NCI-H2227 treated with DMSO at 0.1 percent for 48 hours (cell line): ENCODE data around the gene F10.

Experiments used
- DNase-seq: peaks from one replicate; lab custom pipeline; 2025; lab: John Stamatoyannopoulos, UW

Gene F10

DNA sequence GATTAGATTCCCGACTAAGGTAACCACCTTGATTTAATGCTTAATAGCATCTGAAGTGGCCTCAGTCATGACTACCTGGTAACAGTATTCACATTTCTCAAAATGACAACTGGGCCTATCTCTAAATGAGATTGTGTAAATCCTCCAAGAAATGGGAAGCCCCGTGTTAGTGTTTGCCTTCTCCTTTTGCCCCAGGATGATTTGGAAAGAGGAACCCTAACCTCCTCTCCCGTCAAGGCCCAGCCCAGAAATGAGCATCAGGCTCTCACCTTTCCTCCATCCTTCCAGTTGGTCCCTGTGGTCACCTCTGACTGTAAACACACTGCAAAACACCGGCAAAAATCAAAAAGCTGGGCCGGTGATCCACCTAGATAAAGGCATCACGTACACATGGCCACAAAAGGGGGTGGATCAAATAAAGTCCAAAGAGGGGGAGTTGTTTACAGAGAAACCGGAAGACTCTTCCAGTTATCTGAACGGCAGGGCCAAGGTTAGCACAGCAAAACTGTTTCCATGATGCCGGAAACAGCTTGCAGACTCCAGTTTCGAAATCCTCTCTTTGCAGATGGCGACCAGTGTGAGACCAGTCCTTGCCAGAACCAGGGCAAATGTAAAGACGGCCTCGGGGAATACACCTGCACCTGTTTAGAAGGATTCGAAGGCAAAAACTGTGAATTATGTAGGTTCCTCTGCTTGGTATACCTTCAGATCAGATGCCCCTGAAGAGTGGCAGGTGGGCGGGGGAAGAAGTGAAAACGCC, 16.4 kb downstream of the F10 start:
- DNase-seq = no peak

DNA sequence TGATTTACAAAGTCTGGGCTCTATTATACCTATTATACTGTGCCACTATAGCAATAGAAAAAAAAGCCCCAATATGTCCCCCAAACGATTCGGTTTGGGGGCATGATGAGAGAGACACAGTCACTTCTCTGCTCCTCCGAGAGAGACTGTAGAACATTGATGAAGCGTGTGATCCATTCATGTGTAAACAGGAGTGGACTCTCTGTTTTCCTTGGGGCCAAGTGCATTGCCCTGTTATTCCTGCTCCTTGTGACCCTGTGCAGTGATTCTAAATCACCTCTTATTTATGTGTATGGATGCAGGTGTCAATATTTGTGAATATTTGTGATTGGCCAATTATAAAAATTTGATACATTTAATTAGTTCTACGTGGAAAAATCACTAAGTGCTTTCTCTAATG, 17.0 kb downstream of the F10 start:
- no peak for DNase-seq

DNA sequence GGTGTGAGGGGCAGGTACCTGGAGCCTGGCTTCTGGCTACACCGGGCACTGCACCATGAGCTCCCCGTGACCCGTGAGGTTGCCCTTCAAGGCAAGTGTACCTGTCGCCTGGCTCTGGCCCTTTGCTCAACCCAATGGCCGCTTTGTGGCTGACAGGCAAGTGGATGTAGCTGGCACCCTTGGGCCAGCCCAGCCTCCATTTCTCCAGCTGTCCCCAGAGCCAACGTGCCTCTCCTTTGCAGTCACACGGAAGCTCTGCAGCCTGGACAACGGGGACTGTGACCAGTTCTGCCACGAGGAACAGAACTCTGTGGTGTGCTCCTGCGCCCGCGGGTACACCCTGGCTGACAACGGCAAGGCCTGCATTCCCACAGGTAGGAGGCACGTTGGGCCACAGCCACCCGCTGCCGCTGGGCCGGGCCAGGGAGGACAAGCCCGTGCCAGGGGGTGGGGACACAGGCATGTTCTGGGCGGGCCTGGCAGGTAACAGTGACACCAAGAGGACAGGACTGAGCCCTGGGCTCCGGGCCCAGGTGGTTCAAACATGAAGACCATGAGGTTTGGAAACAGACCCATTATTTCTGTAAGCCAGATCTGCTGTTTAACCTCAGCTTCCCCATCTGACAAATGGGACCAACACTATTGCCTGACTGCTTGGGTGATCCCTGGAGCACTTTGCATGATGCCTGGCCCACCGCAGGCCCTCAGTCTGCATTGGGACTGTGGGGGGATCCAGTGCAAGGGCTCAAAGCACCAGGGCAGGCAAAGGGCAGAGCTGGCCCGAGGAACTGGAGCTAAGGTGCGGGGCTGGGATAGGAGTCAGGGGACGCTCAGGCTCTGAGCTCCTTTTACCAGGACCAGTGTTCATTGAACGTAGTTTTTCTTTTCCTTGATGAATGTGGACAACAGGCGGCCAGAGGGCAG, 18.3 kb downstream of the F10 start:
- DNase-seq = no peak

DNA sequence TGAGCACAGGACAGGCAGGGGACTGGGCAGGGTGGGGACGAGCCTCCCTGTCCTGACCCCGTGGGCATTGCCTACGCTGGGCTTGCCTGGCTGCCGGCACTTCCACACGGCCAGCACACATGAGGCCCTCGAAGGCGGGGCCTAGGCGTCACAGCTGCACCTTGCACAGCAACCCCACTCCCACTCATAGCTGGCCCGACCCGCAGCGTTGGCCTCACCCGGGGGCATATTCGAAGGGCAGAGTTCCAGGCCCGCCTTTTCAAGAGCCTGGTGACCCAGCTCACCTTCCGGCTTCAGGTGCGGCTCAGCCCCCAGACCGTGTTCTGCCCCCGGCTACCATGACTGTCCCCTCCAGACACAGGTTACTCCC, 19.0 kb downstream of the F10 start:
- DNase-seq = no peak

DNA sequence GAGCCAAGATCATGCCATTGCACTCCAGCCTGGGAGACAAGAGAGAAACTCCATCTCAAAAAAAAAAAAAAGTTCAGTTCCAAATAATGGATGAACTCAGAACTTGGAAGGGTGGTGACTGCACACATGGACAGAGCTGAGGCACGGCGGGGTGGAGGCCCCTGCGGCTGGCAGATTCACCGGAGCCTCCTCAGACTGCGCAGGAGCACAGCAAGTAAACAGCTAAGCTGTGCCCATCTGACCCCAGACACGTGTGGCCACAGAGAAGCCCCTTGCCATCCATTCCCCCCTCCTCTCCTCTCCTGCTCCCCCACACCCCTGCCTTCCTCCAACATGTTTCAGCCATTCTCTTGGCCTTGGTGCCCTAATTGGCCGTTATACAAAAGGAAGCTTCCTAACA, 20.3 kb downstream of the F10 start:
- DNase-seq = no peak

DNA sequence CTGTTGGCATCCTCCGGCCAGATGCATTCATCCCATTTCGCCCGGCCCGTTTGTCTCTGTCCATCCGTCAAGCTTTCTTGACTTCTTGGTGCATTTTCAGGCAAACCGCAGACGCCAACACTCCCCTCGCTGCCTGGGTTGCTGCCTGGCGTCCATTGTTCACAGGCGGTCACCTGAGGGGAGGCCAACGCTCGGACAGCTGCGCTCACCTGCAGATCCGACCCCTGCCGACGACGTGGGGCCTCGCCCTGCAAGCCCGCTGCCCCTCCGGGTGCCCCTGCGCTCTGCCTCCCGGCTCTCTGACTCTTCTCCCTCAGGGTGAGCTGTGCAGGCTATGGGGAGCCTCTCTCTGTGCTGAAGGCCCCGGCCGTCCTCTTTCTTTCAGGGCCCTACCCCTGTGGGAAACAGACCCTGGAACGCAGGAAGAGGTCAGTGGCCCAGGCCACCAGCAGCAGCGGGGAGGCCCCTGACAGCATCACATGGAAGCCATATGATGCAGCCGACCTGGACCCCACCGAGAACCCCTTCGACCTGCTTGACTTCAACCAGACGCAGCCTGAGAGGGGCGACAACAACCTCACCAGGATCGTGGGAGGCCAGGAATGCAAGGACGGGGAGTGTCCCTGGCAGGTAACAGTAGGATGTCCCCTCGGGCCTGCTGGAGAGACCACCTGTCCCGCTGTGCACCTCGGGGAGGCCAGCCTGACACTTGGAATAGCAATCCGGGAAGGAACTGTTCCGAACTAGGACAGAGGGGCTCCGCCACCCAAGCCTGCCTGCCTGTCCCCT, 21.1 kb downstream of the F10 start:
- no peak for DNase-seq

DNA sequence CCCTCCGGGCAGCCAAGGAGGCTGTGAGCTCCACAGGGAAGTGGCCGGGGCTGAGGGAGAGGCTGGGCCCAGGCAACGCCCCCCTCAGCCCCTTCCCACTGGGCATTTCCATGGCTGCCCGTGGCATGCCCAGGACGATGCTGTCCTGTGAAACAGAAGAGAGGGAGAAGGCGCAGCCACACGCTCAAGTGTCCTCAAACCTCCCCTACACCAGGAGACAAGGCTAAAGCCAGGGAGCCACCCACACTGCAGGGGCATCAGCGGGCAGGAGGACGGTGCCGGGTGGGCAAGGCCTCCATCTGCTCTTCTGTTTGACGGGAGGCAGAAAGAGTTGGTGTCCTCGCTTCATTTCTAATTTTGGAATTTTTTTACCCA, 21.6 kb downstream of the F10 start:
- no peak for DNase-seq

DNA sequence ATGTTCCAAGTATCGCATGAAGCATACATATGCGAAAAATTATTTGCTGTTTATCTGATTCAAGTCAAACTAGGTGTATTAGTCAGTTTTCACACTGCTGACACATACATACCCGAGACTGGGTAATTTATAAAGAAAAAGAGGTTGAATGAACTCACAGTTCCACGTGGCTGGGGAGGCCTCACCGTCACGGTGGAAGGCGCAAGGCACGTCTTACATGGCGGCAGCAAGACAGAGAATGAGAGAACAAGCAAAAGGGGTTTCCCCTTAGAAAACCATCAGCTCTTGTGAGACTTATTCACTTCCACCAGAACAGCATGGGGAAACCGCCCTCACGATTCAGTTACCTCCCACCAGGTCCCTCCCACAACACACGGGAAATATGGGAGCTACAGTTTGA, 22.9 kb downstream of the F10 start:
- DNase-seq = no peak

DNA sequence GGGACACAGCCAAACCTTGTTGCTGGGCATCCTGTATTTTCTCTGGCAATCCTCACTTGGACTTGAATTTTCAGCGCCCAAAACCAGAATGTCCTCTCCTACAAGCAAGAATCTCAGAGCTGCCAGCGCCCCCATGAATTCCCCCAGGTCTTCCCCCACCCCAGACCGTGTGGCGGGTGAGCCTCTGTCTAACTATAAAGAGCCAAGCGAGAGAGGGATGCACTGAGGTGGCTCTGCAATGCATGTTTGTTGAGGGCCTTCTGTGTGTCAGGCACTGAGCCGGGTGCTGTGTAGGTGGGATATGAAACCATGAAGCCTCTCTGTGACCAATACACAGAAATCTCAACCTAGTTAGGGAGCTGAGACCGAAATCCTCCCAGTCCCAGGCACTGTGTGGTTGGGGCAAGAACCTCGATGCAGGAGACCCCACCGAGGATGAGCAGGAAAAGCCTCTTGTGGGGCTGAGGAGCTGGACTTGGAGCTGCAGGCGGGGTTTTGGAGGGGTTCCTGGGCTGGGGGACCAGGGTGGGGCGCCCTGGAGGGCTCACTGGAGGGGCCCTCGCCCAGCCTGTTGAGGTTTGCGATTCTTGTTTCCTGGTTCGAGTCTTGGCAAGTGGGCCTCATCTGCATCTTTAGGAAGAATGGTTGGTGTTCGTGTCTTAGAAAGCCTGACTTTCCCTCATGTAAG, 23.5 kb downstream of the F10 start:
- DNase-seq = no peak

DNA sequence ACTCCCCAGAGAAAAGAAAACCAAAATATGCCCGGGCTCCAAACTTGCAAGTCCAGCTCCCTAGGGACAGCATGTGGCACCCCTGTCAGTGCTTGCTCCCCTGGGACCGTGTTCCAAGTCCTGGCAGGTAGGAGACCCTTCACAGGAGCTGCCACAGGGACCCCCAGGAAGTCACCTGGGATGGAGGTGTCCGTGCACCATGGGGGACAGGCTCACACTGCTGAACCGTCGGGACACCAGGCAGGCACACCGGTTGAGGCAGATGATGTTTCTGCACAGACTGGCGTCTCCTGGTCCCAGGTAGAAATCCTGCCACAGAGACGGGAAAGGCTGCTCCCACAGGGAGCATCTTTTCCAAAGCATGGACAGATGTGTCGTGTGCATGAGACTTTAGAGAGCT, 24.2 kb downstream of the F10 start:
- no peak for DNase-seq

DNA sequence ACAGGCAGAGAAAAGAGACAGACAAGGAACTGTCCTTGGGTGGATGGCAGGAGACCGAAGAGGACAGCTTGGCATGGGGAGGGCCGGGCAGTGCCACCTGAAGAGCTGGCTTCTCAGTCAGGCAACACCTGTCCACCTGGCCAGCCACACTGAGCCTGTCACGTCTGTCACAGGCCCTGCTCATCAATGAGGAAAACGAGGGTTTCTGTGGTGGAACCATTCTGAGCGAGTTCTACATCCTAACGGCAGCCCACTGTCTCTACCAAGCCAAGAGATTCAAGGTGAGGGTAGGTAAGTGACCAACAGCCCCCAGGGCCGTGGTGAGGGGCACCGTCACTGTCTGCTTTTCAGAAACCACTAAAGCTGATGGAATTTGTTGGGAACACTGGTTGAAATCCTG, 24.6 kb downstream of the F10 start:
- no peak for DNase-seq

DNA sequence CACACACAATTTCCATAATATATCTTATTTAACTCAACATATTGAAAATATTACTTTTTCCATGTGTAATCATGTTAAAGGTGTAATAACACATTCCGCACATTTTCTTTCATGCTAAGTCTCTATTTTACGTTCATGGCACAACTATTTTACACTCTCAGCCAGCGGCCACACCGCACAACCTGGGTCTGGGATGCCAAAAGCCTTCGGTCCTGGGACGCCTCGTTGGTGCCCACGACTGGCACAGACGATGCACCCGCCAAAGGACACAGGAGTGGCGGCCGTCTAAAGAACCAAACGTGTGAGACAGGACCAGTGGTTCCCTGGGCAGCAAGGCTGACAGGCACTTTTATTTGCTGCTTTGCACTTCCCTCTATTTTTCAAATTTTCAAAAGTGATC, 25.8 kb downstream of the F10 start:
- DNase-seq = no peak

DNA sequence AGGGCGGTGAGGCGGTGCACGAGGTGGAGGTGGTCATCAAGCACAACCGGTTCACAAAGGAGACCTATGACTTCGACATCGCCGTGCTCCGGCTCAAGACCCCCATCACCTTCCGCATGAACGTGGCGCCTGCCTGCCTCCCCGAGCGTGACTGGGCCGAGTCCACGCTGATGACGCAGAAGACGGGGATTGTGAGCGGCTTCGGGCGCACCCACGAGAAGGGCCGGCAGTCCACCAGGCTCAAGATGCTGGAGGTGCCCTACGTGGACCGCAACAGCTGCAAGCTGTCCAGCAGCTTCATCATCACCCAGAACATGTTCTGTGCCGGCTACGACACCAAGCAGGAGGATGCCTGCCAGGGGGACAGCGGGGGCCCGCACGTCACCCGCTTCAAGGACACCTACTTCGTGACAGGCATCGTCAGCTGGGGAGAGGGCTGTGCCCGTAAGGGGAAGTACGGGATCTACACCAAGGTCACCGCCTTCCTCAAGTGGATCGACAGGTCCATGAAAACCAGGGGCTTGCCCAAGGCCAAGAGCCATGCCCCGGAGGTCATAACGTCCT, 26.4 kb downstream of the F10 start:
- DNase-seq = no peak

DNA sequence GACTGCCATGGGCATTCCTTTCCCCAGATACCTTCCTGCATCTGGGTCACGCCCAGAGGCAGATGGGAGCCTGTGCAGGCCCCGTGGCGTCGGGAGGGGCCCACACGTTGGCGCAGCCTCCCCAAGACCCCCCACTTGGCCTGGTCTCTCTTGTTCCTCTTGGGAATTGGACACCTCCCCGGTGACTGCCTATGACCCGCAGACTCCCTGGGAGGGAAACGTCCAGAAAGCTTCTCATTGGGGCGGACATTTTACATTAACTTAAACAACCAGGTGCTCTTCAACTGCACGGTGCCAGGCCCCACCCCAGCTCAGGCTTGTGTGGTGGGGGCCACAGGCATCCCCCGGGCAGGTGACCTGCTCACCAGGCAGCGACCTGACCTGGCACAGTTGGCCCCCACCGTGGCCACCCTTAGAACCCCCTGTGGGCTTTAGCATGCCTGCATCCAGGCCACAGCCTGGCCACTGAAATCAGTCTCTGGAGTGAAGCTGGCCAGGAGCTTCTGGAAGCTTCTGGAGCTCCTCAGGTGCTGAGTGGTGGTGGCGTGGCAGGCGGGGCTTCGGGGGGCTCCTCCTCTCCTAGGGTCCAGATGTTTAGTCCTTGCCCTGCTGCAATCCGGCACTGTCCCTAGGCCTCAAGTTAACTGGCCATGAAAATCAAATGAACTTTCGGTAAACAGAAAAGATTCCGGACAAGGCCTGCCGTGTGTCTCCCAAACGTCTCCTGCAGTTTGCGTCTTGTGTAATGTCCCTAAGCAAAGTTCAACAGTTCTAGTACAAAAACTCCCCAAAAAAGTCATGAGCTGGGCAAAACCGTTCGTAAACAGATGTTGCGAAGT, 27.3 kb downstream of the F10 start:
- no peak for DNase-seq

DNA sequence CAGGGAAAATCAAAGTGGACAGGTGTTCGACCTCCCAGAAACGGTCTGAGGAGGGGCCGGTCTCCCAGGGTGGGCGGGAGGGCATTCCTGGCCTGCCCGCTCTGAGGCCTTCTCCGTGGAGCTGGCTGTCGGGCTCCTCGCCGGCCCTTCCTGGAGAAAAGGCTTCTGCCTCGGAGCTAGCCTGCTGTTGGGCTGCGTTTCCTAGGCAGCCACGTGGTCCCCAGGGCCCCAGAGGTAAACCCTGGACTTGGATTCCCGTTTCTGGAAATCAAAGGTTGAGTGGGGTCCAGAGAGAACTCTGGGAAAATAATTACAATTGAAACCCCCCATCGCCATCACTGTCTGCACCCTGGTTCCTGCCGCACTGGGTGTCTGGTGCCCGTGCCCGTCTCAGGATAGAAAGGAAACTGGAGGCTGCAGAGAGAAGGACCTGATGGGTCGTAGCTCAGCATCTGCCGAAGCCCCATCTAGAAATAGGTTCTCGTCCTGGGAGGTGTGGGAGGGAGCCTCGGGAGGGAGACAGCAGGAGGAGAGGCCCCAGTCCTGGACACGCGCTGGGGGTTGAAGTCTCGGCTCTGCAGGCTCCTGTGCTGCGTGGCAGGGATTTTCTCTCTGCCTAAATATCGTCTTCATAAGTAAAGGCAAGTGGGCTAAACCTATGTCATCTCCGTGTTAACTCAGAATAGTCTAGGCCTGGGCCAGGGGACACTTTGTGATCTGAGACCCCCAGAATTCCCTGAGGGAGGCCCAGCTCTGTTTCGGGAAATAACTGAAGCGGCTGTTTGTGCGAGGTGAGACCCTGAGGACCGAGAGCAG, 28.2 kb downstream of the F10 start:
- no peak for DNase-seq

DNA sequence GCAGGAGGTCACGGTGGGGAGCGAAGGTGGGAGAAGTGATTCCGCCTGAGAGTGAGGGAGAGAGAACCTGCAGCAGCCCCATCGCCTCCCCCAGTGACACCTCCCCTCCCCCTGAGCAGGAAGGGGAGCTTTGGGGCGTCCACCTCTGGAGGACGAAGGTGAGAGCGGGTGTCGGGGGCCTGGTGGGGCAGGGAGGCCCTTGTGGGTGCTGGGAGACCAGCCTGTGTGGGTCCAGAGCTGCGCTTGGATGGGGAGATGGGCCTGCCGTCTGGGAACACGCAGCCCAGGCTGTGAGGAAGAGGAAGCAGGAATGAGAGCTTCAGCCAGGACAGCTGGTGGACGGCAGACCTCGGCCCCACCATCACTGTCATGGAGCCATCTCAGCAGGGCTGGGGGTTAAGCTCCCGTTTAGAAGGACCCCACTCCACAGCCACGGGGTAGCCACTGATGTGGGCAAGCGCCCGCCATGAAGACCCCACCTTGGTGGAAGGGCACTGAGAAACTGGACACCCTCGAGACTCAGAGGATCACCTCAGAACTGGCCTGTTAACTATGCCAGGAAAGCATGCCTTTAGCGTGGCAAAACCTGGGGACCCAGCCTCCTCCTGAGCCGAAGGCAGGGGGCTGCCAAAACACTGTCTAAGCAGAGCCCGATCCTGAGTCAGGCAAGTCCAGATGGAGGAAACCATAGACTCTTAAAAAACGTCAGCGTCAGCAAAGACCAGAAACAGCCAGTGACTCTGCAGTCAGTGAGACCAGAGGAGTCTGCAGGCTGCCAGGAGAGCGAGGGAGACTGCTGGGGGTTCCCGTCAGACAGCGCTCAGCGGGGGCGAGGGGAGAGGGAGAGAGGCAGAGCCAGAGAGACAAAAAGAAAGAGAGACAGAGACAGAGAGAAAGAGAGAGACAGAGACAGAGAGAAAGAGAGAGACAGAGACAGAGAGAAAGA, 29.4 kb downstream of the F10 start:
- DNase-seq = no peak

DNA sequence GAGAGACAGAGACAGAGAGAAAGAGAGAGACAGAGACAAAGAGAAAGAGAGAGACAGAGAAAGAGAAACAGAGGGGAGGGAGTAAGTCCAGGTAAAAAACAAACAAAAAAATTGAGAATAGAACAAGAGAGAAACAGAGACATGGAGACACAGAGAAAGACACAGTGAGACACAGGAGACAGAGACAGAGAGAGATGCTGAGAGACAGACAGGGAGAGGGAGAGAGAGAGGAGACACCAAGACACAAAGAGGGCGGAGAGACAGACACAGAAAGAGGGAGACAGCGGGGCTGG, 30.0 kb downstream of the F10 start:
- DNase-seq = no peak

DNA sequence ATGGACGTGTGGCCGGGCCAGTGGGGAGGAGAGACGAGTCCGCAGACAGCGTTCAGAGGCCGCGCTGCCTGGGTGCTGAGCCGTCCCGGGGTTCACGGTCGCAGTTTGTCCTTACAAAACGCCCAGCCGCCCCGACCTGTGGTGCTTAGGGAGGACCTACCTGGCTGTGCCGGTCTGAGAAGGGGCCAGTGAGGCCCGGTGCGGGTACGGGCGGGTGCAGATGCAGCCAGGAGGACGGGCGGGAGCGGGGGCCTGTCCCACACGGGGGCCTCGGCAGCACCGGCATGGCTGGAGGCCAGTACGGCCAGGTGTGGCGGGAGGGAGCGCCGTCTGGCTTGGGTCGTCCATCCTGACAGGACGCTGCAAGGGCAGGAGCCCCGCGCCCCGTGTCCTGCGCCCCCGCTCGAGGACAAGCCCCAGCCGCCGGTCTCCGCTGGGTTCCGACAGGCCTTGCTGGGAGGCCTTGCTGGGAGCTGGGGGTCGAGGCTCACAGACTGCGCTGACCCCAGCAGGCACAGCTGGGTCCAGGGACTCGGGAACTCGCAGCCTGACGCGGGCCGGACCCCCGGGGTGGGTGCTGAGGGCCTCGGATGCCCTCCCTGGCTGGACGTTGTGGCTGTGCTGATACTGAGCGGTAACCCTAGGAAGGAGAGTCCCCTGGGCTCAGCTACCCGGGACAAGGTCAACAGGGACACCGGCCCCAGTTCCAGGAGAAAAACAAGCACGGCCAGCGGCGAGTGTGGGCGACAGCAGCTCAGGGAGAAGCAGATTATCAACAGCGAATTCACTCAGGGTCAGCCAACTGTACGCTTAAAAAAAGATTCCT, 30.6 kb downstream of the F10 start:
- DNase-seq = no peak
